IMR-90 (cell line): ENCODE measurements around the gene POU3F2. TPM values are rescaled to one million over a fixed set of nuclear protein-coding genes. Genes with fewer than 3 reads are reported as not detected.

Source experiments
- ATAC-seq: fragments of 200-7000 bp; cut with Tn5 transposase; 2 replicates; pipeline ENCODE4 v1.9.1; 2020; ENCODE audit warnings: low read depth, mild to moderate bottlenecking, moderate library complexity
- BruUV-seq: library from RNA; stranded (reverse); fragments of 400-500 nt; replicated peaks from 2 replicates; lab custom pipeline; 2021; lab: Mats Ljungman, UMichigan
- CTCF ChIA-PET: fragments of 300-600 bp; formaldehyde crosslinking; extraction: SDS; loops from one replicate; lab custom pipeline; 2021; ENCODE audit warnings: antibody characterized with exemption; lab: Yijun Ruan, JAX
- POLR2A ChIA-PET: fragments of 300-600 bp; sonication (Branson Sonifier 250); formaldehyde crosslinking; loops from one replicate; lab custom pipeline; 2022; ENCODE audit warnings: antibody characterized with exemption; ENCODE audit not compliant: unreplicated experiment; lab: Charles Lee
- DNase-seq: peaks from one replicate; pipeline ENCODE4 v3.0.0; 2013
- H2AFZ ChIP-seq: replicated peaks from 2 replicates; pipeline ENCODE3; 2013; ENCODE audit warnings: low read length, mild to moderate bottlenecking; ENCODE audit not compliant: poor library complexity
- H2AK5ac ChIP-seq: 2 replicates; pipeline ENCODE4 v1.6.1; 2013; ENCODE audit warnings: low read depth, low read length, inconsistent platforms
- H2AK9ac ChIP-seq: replicated peaks from 2 replicates; pipeline ENCODE3; 2013; ENCODE audit warnings: mild to moderate bottlenecking, low read depth, low read length, moderate library complexity; ENCODE audit not compliant: poor library complexity
- H2BK120ac ChIP-seq: 2 replicates; pipeline ENCODE4 v1.6.1; 2013; ENCODE audit warnings: low read depth, low read length, inconsistent platforms
- H2BK15ac ChIP-seq: 3 replicates; pipeline ENCODE4 v1.6.1; 2013; ENCODE audit warnings: low read depth, low read length, inconsistent platforms
- H2BK20ac ChIP-seq: 2 replicates; pipeline ENCODE4 v1.6.1; 2013; ENCODE audit warnings: low read depth, mild to moderate bottlenecking, inconsistent platforms, low read length, moderate library complexity
- H2BK5ac ChIP-seq: 2 replicates; pipeline ENCODE4 v1.6.1; 2013; ENCODE audit warnings: mild to moderate bottlenecking, low read depth, low read length, inconsistent platforms; ENCODE audit not compliant: poor library complexity, severe bottlenecking
- H3K14ac ChIP-seq: replicated peaks from 2 replicates; pipeline ENCODE4 v1.6.1; 2013; ENCODE audit warnings: low read depth, low read length, inconsistent platforms
- H3K18ac ChIP-seq: 2 replicates; pipeline ENCODE4 v1.6.1; 2013; ENCODE audit warnings: low read depth, low read length, control low read depth
- H3K23ac ChIP-seq: 2 replicates; pipeline ENCODE4 v1.6.1; 2013; ENCODE audit warnings: low read depth, low read length, inconsistent platforms
- H3K27ac ChIP-seq: 2 replicates; pipeline ENCODE4 v1.5.1; 2013; ENCODE audit warnings: mild to moderate bottlenecking, control low read depth, low read length; ENCODE audit not compliant: insufficient read depth
- H3K27me3 ChIP-seq: 2 replicates; pipeline ENCODE4 v1.6.1; 2013; ENCODE audit warnings: low read length; ENCODE audit not compliant: control insufficient read depth, insufficient read depth
- H3K36me3 ChIP-seq: 2 replicates; pipeline ENCODE4 v1.6.1; 2013; ENCODE audit warnings: low read length, mixed read lengths; ENCODE audit not compliant: control insufficient read depth, insufficient read depth
- H3K4ac ChIP-seq: 2 replicates; pipeline ENCODE4 v1.6.1; 2013; ENCODE audit warnings: low read depth, low read length, inconsistent platforms
- H3K4me1 ChIP-seq: 2 replicates; pipeline ENCODE4 v1.6.1; 2013; ENCODE audit warnings: low read length, mixed read lengths; ENCODE audit not compliant: control insufficient read depth, insufficient read depth
- H3K4me2 ChIP-seq: 2 replicates; pipeline ENCODE4 v1.6.1; 2013; ENCODE audit warnings: low read depth, mild to moderate bottlenecking, control low read depth, low read length, moderate library complexity
- H3K4me3 ChIP-seq: 2 replicates; pipeline ENCODE4 v1.5.1; 2013; ENCODE audit warnings: low read depth, mild to moderate bottlenecking, control low read depth, low read length, moderate library complexity; ENCODE audit not compliant: insufficient read depth
- H3K56ac ChIP-seq: 2 replicates; pipeline ENCODE4 v1.6.1; 2013; ENCODE audit warnings: low read length, inconsistent platforms; ENCODE audit not compliant: insufficient read depth; ENCODE audit errors: extremely low read depth
- H3K79me1 ChIP-seq, 2 experiments: 2 replicates each; pipeline ENCODE4 v1.6.1; 2013; ENCODE audit warnings: low read length in 2 of 2, inconsistent platforms in 1 of 2, low read depth in 1 of 2
- H3K9ac ChIP-seq: 2 replicates; pipeline ENCODE4 v1.6.1; 2013; ENCODE audit warnings: low read depth, low read length, control low read depth
- H3K9me1 ChIP-seq: 2 replicates; pipeline ENCODE4 v1.6.1; 2013; ENCODE audit warnings: low read length, inconsistent platforms; ENCODE audit not compliant: insufficient read depth
- H3K9me3 ChIP-seq: 2 replicates; pipeline ENCODE4 v1.6.1; 2013; ENCODE audit warnings: low read length; ENCODE audit not compliant: control insufficient read depth, insufficient read depth
- H4K20me1 ChIP-seq: 2 replicates; pipeline ENCODE4 v1.6.1; 2013; ENCODE audit warnings: low read length, inconsistent platforms; ENCODE audit not compliant: insufficient read depth
- H4K5ac ChIP-seq: 2 replicates; pipeline ENCODE4 v1.6.1; 2013; ENCODE audit warnings: mild to moderate bottlenecking, low read depth, low read length, control low read depth
- H4K8ac ChIP-seq, 2 experiments: 2 replicates each; pipeline ENCODE4 v1.6.1; 2013; ENCODE audit warnings: low read depth in 2 of 2, low read length in 2 of 2, control low read depth in 1 of 2, inconsistent platforms in 1 of 2
- H4K91ac ChIP-seq: 2 replicates; pipeline ENCODE4 v1.6.1; 2013; ENCODE audit warnings: low read depth, low read length, inconsistent platforms; ENCODE audit not compliant: insufficient read depth
- CTCF ChIP-seq: conservative IDR thresholded peaks from 2 replicates; pipeline ENCODE4 v1.5.1; 2012; ENCODE audit warnings: mild to moderate bottlenecking, low read depth, low read length, improper control_type of control experiment
- FOS ChIP-seq: fragments of 150-350 bp; IDR thresholded peaks from 2 replicates; pipeline ENCODE4 v1.6.1; 2016; ENCODE audit warnings: low read depth, low read length
- MAFK ChIP-seq: IDR thresholded peaks from 2 replicates; pipeline ENCODE4 v1.6.1; 2012; ENCODE audit warnings: low read depth, low read length, improper control_type of control experiment
- MAZ ChIP-seq: IDR thresholded peaks from 2 replicates; pipeline ENCODE4 v1.6.1; 2012; ENCODE audit warnings: low read depth, mild to moderate bottlenecking, low read length, improper control_type of control experiment, moderate library complexity, borderline replicate concordance
- MXI1 ChIP-seq: IDR thresholded peaks from 2 replicates; pipeline ENCODE4 v1.6.1; 2012; ENCODE audit warnings: low read depth, mild to moderate bottlenecking, low read length, moderate library complexity, borderline replicate concordance
- NFE2L2 ChIP-seq: fragments of 150-350 bp; IDR thresholded peaks from 2 replicates; pipeline ENCODE4 v1.6.1; 2016; ENCODE audit warnings: low read depth, mild to moderate bottlenecking, low read length
- POLR2A ChIP-seq: IDR thresholded peaks from 2 replicates; pipeline ENCODE4 v1.6.1; 2012; ENCODE audit warnings: mild to moderate bottlenecking, low read depth, low read length
- RAD21 ChIP-seq: IDR thresholded peaks from 2 replicates; pipeline ENCODE4 v1.6.1; 2012; ENCODE audit warnings: low read length, improper control_type of control experiment
- RCOR1 ChIP-seq: IDR thresholded peaks from 2 replicates; pipeline ENCODE4 v1.6.1; 2012; ENCODE audit warnings: mild to moderate bottlenecking, low read length, improper control_type of control experiment; ENCODE audit not compliant: insufficient replicate concordance
- RFX5 ChIP-seq: IDR thresholded peaks from 2 replicates; pipeline ENCODE4 v1.8.0; 2012; ENCODE audit warnings: low read depth, mild to moderate bottlenecking, low read length, moderate library complexity
- WGBS, 2 experiments: methylation state at CpG; one replicate each; pipeline versions ENCODE4 v1.1.5 to v1.1.7; 2013; ENCODE audit warnings: missing lambda C conversion rate in 2 of 2; ENCODE audit not compliant: insufficient read length in 1 of 2; ENCODE audit errors: extremely low coverage in 2 of 2; 5-methylcytosine and 5-hydroxymethylcytosine counted together
- dilution Hi-C: fragments of 300-500 bp; cut with HindIII; formaldehyde crosslinking; loops from one replicate; pipeline ENCODE4 v1.14.3; 2018; ENCODE audit warnings: low sequenced_read_pairs; ENCODE audit not compliant: unreplicated experiment
- in situ Hi-C: fragments of 300-500 bp; cut with MboI; formaldehyde crosslinking; loops from 3 replicates; pipeline ENCODE4 v1.14.3; 2019; ENCODE audit warnings: low sequenced_read_pairs, inconsistent platforms, mixed read lengths
- intact Hi-C: fragments of 100-400 bp; cut with micrococcal nuclease; formaldehyde crosslinking; loops from 2 replicates; pipeline ENCODE4 v1.10.0; 2022
- polyA plus RNA-seq, 3 experiments: library from polyadenylated mRNA; depleted of rRNA; stranded (reverse); fragments of >200 nt; gene quantifications; 2 replicates each; pipeline ENCODE4 v1.2.3, GENCODE V29; 2012; ENCODE audit warnings: low replicate concordance in 1 of 3
- total RNA-seq: library from RNA; depleted of rRNA; stranded (reverse); fragments of >200 nt; gene quantifications from 2 replicates; pipeline ENCODE4 v1.2.3, GENCODE V29; 2012
- TF ChIP-seq, protein P1 (sequence below): fragments of 150-350 bp; IDR thresholded peaks from 2 replicates; pipeline ENCODE4 v1.6.1; 2016; ENCODE audit warnings: low read depth, mild to moderate bottlenecking, low read length, moderate library complexity, borderline replicate concordance

Gene POU3F2
- total and polyA plus RNA-seq, 2 of the 4 experiments (the other 2 are of a cell fraction): not detected

DNA sequence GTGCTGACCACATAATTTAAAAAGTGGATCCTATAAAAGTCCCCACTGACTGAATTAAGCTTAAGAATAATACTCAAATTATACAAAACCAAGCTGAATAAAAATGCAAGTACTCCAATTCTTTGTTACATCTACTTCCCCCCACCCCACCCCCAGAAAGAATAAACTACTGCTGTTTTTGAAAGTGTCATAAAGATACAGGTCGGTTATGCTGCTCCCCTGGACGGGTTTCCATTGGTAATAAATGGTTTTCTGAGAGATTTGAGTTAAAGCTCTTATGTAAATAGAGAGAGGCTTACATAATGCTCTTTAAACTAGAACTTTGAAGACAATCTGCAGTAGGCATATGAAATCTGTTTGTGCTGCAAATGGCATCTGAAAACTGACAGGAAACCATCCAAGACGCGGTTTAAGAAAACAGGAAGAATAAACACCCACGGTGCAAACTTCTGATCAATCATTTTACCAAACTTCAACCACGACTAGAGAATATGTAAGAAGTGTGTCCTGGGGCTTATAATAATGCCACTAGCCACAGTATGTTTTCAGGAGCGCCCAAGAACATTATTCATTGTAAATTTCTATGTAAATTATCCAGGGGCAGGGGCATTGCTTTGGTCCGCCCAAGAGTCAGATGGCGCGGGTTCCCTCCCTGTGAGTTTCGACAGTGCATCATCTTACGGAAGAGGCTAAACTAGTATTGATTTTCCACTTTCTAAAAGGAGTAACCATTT lies 10.8 kb upstream of the POU3F2 start:
- Histone ChIP-seq H2AK5ac (no peak overlapping the region), H4K91ac (no peak overlapping the region), H4K5ac (no peak overlapping the region), H3K27ac (no peak overlapping the region), H3K27me3 (peaks cover 56% of the 10 kb centered on the region), H3K9me3 (no peaks in the 10 kb centered on the region), H3K56ac (no peak overlapping the region), H3K4me1 (no peaks in the 10 kb centered on the region), H3K4me2 (no peak overlapping the region; the same call in 1 of the 2 replicates), H3K4ac (no peak overlapping the region), H2BK20ac (no peak overlapping the region), H4K20me1 (no peaks in the 10 kb centered on the region), H3K23ac (no peak overlapping the region), H2BK5ac (no peak overlapping the region), H3K14ac (no peak overlapping the region), H2BK120ac (no peak overlapping the region), H3K9me1 (no peaks in the 10 kb centered on the region), H3K79me1 (no peaks in the 10 kb centered on the region), H3K9ac (no peak overlapping the region), H4K8ac (no peak overlapping the region), H2BK15ac (no peak overlapping the region), H3K36me3 (no peaks in the 10 kb centered on the region), H2AK9ac (no peak overlapping the region), H3K4me3 (no peak overlapping the region), H3K18ac (no peak overlapping the region), H2AFZ (no peak overlapping the region)
- POLR2A ChIA-PET: no interaction called here
- ATAC-seq: no peak
- WGBS, 2 experiments: no CpG with 5 or more reads among the region's 12 CpGs
- intact Hi-C loops (no loop called here), in situ Hi-C loops (no loop called here), dilution Hi-C loops (no loop called here)
- no peak for TF ChIP-seq RAD21
- no peak for TF ChIP-seq MAFK
- TF ChIP-seq NFE2L2: no peak
- TF ChIP-seq POLR2A: no peak
- TF ChIP-seq MAZ: no peak
- no peak for TF ChIP-seq RCOR1
- no peak for TF ChIP-seq RFX5
- TF ChIP-seq CTCF: no peak
- TF ChIP-seq, protein P1, sequence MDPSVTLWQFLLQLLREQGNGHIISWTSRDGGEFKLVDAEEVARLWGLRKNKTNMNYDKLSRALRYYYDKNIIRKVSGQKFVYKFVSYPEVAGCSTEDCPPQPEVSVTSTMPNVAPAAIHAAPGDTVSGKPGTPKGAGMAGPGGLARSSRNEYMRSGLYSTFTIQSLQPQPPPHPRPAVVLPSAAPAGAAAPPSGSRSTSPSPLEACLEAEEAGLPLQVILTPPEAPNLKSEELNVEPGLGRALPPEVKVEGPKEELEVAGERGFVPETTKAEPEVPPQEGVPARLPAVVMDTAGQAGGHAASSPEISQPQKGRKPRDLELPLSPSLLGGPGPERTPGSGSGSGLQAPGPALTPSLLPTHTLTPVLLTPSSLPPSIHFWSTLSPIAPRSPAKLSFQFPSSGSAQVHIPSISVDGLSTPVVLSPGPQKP: no peak
- no peak for TF ChIP-seq FOS
- TF ChIP-seq MXI1: no peak
- CTCF ChIA-PET: no interaction called here
- no TSS peak for BruUV-seq
- no peak for DNase-seq
